Activated T-cell treated with anti-CD3 and anti-CD28 coated beads for 4 hours (primary cell): ENCODE results near the gene LYRM1.
"Not testable (repeated sequence)": the region's sequence is repeated elsewhere in the genome, so short reads cannot be mapped to it uniquely, and the experiment has no call there.

Source experiments
- DNase-seq: peaks from one replicate; pipeline ENCODE4 v3.0.0-alpha.2; 2020

The LYRM1 gene

GRCh38 chr16:20900299-20901067, at the start of gene LYRM1, which contains the start of gene DCUN1D3:
Gene LYRM1 (plus strand): TSS chr16:20900771. CDS start chr16:20915556, 14,785 bp downstream.
Gene DCUN1D3 (minus strand): TSS chr16:20900358. CDS start chr16:20862538, 37,820 bp downstream.
- DNase-seq: peak; percentile 84

GRCh38 chr16:20850981-20851380, 49.6 kb upstream of the LYRM1 start:
- DNase-seq: no peak

GRCh38 chr16:20851601-20852000, 49.0 kb upstream of the LYRM1 start:
- no peak for DNase-seq

- no peak for DNase-seq
Measured at GRCh38 chr16:20853143-20853542, 47.4 kb upstream of the LYRM1 start.

- no peak for DNase-seq
Measured at GRCh38 chr16:20853981-20854620, 46.5 kb upstream of the LYRM1 start.

GRCh38 chr16:20854963-20855362, 45.6 kb upstream of the LYRM1 start:
- DNase-seq: no peak

- DNase-seq: no peak
Measured at GRCh38 chr16:20857281-20857680, 43.3 kb upstream of the LYRM1 start.

GRCh38 chr16:20859229-20859628, 41.3 kb upstream of the LYRM1 start:
- DNase-seq: no peak

GRCh38 chr16:20859699-20860098, 40.9 kb upstream of the LYRM1 start:
- DNase-seq: no peak

- DNase-seq: no peak
Measured at GRCh38 chr16:20860361-20860760, 40.2 kb upstream of the LYRM1 start.

GRCh38 chr16:20860995-20861394, 39.6 kb upstream of the LYRM1 start:
- DNase-seq: not testable (repeated sequence)

GRCh38 chr16:20862162-20862960, 38.2 kb upstream of the LYRM1 start:
- DNase-seq: no peak

- DNase-seq: not testable (repeated sequence)
Measured at GRCh38 chr16:20864376-20864775, 36.2 kb upstream of the LYRM1 start.

GRCh38 chr16:20865420-20866131, 35.0 kb upstream of the LYRM1 start:
- no peak for DNase-seq

- no peak for DNase-seq
Measured at GRCh38 chr16:20866145-20866772, 34.3 kb upstream of the LYRM1 start.

- no peak for DNase-seq
Measured at GRCh38 chr16:20866801-20867200, 33.8 kb upstream of the LYRM1 start.

GRCh38 chr16:20867585-20867984, 33.0 kb upstream of the LYRM1 start:
- no peak for DNase-seq

- no peak for DNase-seq
Measured at GRCh38 chr16:20868890-20869289, 31.7 kb upstream of the LYRM1 start.

- DNase-seq: no peak
Measured at GRCh38 chr16:20870122-20870820, 30.3 kb upstream of the LYRM1 start.

- DNase-seq: no peak
Measured at GRCh38 chr16:20871258-20871657, 29.3 kb upstream of the LYRM1 start.

- no peak for DNase-seq
Measured at GRCh38 chr16:20871941-20872815, 28.4 kb upstream of the LYRM1 start.
